Measurements from ENCODE around the gene OMG.
"Not testable (repeated sequence)": the region's sequence is repeated elsewhere in the genome, so short reads cannot be mapped to it uniquely, and the experiment has no call there.

Gene OMG

DNA sequence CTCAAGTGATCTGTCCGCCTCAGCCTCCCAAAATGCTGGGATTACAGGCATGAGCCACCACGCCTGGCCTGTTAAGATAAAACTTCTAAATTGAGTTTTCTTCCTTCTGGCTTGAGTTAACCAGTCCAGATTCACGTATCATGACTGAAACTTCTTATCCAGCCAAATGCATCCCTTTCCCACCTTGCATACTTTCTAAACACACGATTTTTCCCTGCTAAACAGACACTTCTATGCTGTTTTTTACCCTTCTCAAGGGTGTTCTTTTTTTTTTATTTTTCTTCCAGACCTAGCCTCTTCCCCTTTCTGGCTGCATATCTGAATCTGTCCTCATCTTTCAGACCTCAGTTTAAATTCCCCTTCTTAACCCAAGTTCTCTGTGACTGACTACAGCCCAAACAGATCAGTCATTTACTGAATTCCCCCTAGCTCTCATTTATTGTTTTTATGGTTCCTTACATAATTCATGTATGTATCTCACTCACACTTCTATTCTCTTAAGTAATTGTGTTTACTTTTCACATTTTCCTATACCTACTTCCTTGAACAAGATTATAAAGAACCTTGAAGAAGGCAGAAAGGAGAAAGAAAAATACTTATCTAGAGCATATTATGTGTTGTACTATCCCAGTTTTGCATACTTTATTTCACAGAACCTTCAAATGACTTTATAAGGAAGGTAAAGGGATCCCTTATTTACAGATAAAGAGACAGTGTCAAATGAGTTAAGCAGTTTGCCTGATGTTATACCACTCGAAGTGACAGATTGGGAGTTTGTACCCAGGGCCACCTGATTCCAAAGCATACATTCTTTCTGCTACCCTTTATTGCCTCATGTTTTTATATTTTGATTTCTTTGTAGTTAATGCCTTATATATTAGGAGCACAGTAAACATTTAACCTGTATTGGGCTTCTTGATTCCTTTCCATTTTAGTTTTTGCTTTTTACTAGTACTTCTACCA is 11.6 kb upstream of the OMG start:
- DNase-seq (ENCODE audit: low read depth in 2 of 2) = no peak

DNA sequence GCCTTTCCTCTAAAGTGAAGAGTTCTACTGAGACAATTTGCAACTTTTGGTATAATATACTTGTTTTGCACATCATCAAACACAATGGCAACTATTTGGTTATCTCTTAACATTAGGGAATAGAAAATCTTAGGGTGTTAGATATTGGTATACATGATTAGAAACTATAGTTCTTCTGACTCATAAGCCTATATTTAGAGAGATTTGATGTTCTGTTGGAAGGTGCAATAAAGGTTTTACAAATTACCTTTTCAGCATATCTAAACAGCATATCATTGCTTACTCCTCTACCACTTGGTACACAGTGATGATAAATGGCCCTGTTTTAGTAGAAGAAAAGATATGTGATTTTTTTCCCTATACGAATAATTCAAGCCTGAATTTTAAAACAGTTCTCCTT is 10.6 kb upstream of the OMG start:
- DNase-seq (ENCODE audit: low read depth in 2 of 2) = no peak

DNA sequence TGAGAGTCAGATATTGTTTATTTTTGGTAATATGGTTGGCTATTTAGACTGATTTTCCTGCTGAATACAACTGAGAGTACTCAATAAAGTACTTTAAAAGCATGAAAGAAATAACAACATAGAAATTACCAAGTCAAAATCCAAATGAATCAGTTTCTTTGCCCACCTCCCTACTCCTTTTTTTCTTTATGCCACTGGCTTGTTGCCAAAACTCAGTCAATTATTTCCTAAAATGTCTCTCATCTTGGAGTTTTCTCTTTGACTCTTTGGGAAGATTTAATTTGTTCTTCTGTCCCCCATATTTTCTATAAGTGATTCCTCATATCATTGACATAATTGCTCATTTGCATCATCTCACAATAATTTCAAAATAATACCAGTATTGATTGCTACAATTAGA is 2.6 kb upstream of the OMG start:
- no peak for DNase-seq (ENCODE audit: low read depth in 2 of 2)

DNA sequence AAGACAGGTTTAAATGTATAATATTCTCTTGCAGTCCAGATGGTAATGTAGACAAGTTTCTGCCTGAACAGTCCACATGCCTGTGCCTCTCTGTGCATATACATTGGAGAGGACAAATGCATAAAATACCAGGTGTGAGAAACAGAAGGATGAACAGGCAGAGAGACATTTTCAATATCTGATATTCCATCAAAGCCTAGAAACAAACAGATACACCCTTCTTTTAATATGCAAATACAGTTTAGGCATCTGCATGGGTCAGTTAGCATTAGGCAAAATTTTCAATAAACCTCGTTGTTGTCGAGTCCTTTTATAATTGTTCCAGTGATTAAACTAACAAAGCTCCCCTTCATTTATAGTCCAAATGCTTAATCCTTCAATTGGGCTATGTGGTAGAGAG is 897 bp downstream of the OMG start:
- no peak for DNase-seq (ENCODE audit: low read depth in 2 of 2)

DNA sequence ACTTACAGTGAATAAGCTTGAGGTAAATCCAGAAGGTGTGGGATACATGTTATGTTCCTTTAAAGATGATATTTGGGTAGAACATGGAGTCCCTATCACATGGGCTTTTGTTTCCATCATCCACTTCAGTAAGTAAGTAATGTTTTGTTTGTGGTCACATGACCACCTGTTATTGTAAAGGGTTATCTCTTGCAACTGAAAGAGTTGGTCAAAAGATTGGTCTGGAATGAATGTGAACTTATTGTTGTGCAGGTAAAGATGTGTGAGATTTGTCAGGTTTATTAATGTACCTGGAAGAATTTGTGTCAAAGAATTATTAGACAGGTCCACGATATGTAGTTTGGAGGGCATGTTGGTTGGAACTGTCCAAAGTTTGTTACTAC is 1.6 kb downstream of the OMG start:
- DNase-seq (ENCODE audit: low read depth in 2 of 2) = no peak

DNA sequence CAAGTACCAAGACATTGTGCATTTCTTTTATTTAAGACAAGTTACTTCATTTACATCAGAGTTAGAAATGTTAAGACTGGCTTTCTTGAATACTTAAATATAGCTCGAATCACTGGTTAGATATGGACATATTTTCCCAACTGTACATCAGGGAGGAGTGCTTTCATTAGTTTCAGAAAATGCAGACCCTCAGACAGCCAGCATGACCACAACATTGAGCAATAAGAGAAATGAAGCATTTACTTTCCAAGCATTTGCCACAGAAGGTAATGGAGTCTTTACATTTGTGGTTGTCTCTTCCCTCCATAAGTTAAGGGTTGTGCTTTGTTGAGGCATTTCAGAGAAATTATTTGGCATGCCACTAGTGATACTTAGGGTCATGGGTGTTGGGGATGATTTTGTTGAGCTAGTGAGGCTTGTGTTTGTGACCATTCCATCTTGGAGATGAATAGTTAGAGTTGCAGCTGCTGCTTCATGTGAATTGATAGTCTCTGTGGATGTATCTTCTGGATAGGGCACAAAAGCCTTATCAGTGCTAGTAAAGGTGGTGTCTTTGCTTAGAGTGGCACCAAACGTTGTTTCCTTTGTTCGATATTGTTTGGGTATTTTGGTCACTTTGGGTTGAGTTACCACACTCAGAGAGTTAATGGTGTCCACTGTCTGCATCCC is 2.1 kb downstream of the OMG start:
- no peak for DNase-seq (ENCODE audit: low read depth in 2 of 2)

DNA sequence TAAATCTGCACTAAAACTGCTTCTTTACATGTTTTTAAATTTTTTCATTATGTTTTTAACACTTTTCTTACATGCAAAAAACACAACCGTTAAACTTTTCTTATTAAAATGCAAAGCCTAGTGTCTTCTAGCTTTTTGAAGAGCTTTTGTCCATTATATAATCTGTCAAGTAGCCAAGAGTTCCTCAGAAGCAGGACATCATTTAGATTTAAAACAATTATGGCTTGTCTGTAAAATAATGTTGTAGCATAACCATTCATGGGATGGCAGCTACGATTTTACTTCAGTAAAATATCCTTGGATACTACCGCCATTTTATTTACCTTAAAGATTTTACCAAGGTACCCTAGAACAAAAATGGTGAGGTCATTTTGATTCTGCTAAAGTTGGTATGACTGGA is 2.8 kb downstream of the OMG start:
- no peak for DNase-seq (ENCODE audit: low read depth in 2 of 2)

DNA sequence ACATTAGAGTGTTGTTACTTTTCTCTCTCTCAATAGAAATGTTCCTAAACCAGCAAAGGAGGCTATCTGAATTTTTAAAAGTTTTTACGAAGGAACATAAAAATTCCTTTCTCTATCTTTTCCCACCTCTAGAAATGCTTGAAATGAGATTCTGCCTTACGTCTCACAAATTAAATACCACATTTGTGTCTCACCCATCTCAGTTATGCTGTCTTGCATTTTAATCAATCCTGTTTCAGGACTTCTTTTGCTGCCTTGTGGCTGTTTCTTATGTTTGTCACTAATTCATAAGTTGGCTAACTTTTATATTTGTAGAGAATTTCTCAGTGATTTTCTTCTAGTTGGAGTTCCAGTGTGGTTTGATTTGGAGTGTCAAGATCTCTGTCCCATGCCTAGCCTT is 3.5 kb downstream of the OMG start:
- DNase-seq (ENCODE audit: low read depth in 2 of 2) = no peak

DNA sequence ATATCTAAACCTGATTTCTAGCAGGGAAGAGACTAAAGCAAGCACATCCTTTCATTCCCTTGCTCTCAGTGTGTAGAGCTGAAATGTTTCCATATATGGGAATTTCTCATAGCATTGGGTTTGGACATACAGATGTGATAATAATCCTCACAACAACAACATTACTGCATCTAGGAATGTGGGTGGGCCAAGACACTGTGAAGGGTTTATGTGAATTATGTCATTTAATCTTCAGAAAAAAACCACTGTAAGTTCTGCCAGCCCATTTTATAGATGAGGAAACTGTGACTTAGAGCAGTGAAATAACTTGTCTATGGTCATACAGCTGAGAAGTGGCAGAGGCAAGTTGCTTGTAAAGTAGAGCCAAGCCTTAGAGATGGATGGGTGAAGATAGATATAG is 5.2 kb downstream of the OMG start:
- DNase-seq (ENCODE audit: low read depth in 2 of 2) = no peak

DNA sequence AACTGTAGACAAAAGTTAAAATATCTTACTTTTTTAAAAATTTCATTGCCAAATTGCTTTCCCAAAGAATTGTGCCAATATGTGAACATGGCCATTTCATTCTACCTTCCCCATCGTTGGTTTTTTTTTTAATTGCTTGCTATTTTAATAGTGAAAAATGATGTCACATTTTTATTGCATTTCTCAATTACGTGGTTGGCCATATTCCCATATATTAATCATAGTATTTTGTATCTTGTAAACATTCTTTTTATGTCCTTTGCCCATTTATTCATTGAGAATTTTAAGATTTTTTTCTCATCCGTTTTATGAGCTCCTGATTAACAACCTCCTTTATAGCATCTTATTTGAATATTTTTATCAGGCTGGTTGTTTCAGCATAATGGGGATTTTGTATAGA is 7.2 kb downstream of the OMG start:
- no peak for DNase-seq (ENCODE audit: low read depth in 2 of 2)

DNA sequence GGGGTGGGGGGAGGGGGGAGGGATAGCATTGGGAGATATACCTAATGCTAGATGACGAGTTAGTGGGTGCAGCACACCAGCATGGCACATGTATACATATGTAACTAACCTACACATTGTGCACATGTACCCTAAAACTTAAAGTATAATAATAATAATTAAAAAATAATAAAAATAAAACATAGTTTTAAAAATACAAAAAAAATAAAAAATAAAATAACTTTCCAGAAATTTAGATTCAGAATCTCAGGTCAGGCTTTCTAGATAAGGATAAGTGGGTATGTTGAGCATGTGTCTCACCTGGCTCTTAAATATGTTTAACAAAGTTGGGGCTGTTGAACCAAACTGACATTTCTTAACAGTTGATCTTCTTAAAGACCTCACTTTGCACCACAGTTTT is 9.1 kb downstream of the OMG start:
- not testable (repeated sequence) for DNase-seq (ENCODE audit: low read depth in 2 of 2)

DNA sequence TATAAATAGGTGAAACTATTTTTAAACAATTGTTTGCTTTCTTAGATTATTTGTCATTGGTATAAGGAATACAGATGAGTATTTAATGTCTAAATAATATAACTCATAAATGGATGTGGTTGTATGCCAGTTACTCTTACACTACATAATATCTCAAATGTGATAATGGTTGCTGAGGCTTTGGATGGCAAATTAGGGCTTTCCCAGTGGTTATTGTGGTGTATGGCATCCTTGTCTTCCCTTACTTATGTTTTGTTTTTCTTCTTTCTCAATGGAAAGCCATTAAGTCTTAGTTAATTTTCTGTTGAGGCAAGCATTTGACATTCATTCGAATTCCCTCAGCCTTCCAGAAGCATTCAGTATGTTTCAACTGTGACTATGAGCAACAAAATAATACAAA is 10.5 kb downstream of the OMG start:
- DNase-seq (ENCODE audit: low read depth in 2 of 2) = no peak

DNA sequence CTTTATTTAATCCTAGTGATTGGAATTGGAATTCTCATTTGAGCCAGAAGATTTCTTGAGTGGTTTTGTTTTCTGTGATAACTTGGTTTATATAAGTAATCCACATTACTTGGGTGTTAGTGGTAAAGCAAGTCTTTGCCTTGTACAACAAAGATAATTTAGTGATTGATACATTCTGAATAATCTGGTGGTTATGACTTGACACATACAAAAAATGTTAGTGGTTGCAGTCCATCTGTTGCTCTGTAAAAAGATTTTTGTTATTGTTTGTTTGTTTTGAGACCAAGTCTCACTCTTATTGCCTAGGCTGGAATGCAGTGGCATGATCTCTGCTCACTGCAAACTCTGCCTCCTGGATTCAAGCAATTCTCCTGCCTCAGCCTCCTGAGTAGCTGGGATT is 13.2 kb downstream of the OMG start:
- DNase-seq (ENCODE audit: low read depth in 2 of 2) = no peak

DNA sequence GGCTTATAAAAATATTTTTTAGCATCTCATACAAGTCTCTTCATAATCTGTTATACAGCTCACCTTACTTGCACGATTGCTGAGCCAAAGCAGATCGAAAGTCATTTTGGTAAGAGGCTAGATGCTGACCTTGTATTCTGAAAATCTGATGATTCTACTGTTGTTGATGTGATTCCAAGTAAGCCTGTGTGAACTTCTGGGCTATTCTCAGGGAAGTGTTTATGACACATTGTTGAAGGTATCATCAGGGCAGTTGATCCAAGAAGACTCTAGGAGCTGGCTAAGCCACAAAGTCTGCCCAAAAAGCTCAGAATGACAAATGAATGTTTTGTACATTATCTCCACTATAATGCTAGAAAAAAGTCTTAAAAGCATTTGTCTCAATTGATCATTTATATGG is 16.0 kb downstream of the OMG start:
- no peak for DNase-seq (ENCODE audit: low read depth in 2 of 2)

DNA sequence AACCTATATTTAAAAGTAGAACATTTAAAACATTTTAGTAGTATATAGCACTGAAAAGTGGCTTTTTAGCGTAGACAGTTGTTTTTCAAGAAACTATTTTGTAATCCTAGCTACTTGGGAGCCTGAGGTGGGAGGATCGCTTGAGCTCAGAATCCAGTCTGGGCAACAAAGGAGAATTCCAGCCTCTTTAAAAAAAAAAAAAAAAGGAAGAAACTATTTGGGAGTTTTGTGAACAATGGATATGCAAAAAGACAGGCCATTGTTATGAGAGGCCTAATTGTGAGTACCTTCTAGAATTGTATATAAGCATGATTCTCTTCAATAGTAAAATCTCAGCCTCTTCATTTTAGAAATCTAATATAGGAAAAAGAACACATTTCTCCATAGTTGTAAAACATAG is 17.6 kb downstream of the OMG start:
- DNase-seq (ENCODE audit: low read depth in 2 of 2) = no peak

DNA sequence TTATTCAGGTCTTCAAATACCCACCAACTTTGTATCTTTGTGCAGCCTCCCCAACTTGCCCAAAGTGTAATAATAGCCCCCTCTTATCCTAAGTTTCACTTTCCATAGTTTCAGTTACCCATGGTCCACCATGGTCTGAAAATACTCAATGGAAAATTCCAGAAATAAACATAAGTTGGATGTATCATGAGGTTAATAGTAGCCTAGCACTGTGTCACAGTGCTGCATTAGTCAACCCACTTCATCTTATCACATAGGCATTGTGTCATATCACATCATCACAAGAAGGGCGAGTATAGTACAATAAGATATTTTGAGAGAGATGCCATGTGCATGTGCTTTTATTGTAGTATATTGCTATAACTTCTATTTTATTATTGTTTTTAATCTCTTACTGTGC is 21.9 kb downstream of the OMG start:
- DNase-seq (ENCODE audit: low read depth in 2 of 2) = no peak

DNA sequence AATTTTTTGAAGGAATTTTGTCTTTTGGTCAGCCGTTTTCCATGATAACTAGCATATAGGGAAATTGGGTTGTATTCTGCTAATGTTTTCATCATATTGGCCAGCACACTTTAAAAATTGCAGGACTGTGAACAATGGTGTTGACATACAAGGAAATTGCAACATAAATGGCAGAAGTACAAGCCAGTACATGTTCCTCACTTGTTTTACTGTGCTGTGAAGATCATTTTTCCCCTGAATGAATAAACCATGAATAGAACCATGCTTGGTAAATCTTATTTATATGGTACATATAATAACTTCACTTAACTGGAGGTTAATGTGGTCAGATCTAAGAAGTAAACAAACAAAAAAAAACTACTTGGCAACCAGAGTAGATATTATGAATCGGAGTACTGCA is 22.8 kb downstream of the OMG start:
- DNase-seq (ENCODE audit: low read depth in 2 of 2) = no peak

DNA sequence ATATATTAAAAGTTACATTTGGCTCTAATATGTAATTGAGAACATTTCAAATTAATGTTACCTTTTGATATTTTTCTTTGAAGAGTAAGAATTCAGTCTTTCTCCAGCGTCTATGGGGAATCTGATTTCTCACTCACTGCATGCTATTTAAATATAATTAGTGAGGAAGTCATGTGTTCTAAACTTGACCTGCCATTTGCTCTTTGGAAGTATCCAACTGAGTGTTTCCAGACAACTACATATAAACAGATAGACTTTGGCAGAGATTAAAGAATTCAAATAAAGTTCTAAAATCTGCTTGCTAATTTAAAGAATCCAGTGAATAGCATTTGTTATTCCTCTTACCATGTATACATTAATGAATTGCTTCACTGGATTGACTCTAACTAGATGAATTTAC is 23.5 kb downstream of the OMG start:
- no peak for DNase-seq (ENCODE audit: low read depth in 2 of 2)

DNA sequence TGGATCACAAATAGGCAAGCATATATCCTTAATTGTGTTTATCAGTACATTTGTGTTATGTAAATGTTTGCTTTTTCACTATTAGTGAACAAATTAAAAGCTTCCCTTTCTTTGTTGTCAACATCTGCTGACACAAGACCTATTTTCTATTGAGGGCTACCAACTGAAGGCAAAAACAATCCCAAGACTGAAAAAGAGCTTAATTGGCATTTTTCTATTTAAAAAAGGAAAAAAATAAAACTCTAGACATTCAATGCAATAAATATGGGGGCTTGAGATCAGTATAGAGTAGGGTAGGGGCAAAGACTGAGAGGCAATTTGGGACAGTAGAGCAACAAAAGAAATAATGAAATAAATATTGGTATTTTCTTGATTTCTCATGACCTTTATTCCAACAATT is 24.2 kb downstream of the OMG start:
- no peak for DNase-seq (ENCODE audit: low read depth in 2 of 2)

DNA sequence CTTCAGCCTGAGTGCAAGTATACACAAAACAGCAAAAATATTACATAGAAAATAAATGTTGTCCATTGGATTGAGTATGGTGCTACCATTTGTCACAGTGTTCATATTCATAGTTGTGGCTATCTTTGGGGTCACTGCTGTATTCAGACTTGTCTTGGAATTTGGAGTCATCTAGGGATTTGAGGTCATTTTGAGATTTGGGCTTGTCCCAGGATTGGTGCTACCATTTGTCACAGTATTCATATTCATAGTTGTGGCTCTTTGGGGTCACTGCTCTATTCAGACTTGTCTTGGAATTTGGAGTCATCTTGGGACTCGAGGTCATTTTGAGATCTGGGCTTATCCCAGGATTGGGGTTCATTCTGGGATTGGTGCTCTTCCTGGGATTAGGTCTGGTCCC is 24.8 kb downstream of the OMG start:
- DNase-seq (ENCODE audit: low read depth in 2 of 2) = no peak

DNA sequence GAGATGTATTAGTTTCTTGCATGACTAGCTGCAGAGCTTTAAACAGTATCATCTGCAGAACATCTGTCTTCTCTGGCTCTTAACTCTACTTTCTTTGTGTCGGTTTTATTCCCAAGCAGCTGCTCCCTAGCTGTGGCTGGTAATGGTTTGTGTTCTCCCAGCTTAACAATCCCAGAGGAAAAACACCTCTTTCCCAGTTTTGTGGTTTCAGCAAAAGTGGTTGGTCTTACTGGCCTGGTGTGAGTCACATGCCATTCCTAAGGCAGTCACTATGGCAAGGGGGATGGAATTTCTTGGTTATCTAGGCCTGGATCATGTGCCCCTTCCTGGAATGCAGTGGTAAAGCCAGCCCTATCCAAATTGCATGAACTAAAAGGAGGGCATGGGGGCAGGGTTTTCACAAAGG is 27.5 kb downstream of the OMG start:
- DNase-seq (ENCODE audit: low read depth in 2 of 2) = no peak

DNA sequence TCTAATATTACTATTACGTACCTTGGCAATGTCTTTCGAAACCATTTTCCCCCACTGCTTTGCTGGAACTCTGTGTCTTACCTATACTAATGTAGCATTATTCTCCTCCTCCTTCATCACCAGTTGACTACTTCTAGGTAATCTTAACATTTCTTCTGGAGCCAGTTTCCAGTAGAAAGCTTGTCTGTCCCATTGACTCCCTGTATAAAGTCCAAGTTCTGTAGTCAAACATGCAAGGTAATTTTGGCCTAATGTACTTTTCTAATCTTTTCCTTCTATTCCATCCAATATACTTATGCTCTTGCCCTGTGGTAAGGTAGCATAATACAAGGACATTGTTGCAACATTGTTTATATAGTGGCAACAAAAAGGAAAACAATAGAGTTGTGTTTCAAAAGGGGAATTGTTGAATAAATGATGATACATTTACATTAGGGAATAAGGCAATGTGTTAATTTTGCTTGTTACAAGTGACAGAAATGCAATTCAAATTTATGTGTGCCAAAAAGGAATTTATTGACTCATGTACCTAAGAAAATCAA is 27.9 kb downstream of the OMG start:
- DNase-seq (ENCODE audit: low read depth in 2 of 2) = no peak

DNA sequence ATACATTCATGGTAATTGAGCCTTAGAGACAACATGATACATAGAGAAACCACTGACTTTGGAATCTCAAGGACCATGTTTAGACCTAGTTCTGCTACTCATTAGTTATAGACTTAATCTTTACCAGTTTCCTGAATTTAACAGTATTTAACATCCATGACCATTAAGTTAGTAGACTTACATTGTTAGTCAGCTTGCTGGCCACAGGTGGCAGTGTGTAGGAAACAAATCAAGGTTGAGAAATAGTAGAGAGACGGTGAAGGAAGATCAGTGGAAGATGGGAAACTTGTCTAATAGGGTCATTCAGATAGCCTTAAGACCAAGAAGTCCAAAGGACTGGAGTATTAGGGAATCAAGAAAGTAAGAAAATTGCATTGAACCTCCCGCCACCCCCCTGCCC is 31.0 kb downstream of the OMG start:
- no peak for DNase-seq (ENCODE audit: low read depth in 2 of 2)

All from stimulated activated CD4-positive, alpha-beta T cell treated with anti-CD3 and anti-CD28 coated beads, Interleukin-15, amount 100 ng/mL, for 48 hours (primary cell).